Measurements from ENCODE around the gene FAM90A26.
"Not testable (repeated sequence)": the region's sequence is repeated elsewhere in the genome, so short reads cannot be mapped to it uniquely, and the experiment has no call there.

Gene FAM90A26

DNA sequence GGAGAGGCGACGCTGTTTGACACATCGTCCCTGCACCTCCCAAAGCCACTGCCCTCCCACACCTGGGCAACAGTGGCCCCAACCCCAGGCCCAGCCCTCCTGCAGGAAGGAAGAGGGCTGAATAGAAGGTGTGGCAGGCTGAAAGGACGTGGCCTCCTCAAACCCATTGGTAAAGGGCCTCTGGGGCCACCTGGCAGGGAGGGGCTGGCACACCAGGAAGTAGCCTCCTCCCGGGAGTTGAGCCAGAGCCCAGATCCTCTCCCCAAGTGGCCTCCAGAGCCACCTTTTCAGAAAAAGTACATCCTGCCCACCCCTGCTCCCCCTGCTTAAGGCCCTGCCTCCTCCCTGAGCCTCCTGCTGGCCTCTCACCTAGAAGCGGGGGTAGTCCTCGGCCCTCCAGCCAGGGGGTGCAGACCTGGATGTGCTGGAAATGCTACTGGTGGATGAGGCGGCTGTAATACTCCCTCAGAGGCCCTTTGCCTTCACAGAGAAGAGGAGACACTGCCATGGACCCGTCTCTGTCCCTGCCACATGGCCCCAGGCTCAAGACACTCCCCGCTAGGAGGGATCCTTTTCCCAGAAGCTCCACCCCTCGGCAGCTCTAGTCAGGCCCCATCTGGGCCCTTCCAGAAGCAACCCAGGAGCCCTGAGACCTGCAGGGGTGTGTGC, at the start of gene FAM90A26:
FAM90A26 (plus strand) TSS at position 619 of the 669 bp plus-strand sequence. CDS start 2,764 bp downstream, outside the sequence.
- not testable (repeated sequence) for DNase-seq (ENCODE audit: low read depth)

GRCh38 chr4:9122711-9123110, 47.5 kb upstream of the FAM90A26 start:
- not testable (repeated sequence) for DNase-seq (ENCODE audit: low read depth)

GRCh38 chr4:9123572-9124007, 46.6 kb upstream of the FAM90A26 start:
- DNase-seq (ENCODE audit: low read depth), result peak; percentile 44

GRCh38 chr4:9125601-9126161, 44.5 kb upstream of the FAM90A26 start:
- DNase-seq (ENCODE audit: low read depth), result peak; percentile 0

- peak; percentile 15 for DNase-seq (ENCODE audit: low read depth)
Observed at GRCh38 chr4:9131420-9131819, 38.8 kb upstream of the FAM90A26 start.

DNA sequence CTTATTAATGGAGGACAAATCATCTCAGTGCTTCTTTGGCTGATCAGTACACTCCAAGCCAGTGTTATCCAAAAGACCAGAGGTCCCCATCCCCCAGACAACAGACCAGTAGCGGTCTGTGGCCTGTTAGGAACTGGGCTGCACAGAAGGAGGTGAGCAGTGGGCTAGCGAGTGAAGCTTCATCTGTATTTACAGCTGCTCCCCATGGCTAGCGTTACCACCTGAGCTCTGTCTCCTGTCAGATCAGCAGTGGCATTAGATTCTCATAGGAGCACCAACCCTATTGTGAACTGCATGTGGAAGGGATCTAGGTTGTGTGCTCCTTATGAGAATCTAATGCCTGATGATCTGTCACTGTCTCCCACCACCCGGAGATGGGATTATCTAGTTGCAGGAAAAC, 37.4 kb upstream of the FAM90A26 start:
- DNase-seq (ENCODE audit: low read depth), result not testable (repeated sequence)

- not testable (repeated sequence) for DNase-seq (ENCODE audit: low read depth)
Observed at GRCh38 chr4:9134011-9134410, 36.2 kb upstream of the FAM90A26 start.

DNA sequence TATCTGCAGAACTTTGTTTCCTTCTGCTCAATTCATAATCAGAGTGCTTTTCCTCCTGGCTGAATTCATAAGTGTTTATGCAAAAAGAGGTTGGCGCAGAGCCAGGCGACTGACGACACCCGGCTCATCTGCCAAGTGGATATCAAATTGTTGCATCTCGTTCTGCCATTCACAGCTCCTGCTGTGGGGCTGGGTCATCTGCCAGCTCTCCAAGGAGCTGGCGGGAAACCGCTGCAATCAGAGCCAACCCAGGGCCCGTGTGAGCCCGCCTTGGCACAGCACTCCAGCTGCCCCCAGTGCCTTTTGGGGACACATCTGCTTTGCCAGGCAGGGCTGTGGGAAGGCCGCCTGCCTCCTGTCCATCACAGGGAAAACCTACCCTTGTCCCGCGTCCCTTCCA, 35.7 kb upstream of the FAM90A26 start:
- DNase-seq (ENCODE audit: low read depth), result not testable (repeated sequence)

GRCh38 chr4:9141050-9141449, 29.2 kb upstream of the FAM90A26 start:
- DNase-seq (ENCODE audit: low read depth), result not testable (repeated sequence)

- not testable (repeated sequence) for DNase-seq (ENCODE audit: low read depth)
Observed at GRCh38 chr4:9142786-9143185, 27.4 kb upstream of the FAM90A26 start.

GRCh38 chr4:9143421-9144080, 26.7 kb upstream of the FAM90A26 start:
- no peak for DNase-seq (ENCODE audit: low read depth)

GRCh38 chr4:9146967-9147366, 23.2 kb upstream of the FAM90A26 start:
- DNase-seq (ENCODE audit: low read depth), result no peak

DNA sequence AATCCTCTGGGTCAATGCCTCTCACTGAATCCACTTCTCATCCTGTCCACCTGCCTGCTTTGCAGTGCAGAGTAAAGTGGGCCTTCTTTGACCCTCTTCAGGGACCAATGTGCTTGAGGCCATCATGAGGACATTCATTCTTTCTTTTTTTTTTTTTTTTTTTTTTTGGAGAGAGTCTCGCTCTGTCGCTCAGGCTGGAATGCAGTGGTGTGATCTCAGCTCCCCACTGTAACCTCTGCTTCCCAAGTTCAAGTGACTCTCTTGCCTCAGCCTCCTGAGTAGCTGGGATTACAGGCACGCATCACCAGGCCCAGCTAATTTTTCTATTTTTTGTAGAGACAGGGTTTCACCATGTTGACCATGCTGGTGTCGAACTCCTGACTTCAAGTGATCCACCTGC, 22.8 kb upstream of the FAM90A26 start:
- DNase-seq (ENCODE audit: low read depth), result not testable (repeated sequence)

DNA sequence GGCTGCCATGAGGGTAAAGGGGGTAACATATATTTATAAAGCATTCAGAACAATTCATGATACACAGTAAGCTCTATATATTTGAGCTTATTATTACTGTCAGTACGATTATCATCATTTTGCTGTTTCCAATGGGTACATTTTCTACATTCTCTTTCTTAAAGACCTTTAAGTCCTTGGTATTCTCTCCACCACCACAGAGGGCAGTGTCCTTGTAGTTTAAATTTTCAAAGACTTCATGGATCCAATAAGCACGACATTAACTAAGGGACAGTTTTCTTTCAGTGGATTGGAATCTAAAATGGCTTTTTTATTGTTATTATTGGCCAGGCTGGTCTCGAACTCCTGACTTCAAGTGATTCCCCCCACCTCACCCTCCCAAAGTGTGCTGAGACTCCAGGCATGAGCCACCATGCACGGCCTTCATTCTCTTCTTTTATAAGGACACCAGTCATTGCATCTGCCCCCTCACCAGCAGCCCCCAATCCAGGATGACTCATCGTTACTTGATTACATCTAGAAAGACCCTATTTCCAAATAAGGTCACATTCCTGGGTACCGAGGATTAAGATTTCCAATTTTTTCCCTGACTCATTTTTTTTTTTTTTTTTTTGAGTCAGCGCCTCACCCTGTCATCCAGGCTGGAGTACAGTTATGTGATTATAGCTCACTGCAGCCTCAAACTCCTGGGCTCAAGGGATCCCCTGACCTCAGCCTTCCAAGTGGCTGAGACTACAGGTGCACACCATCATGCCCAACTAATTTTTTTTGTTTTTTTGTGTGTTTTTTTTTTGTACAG, 21.4 kb upstream of the FAM90A26 start:
- peak; percentile 1 for DNase-seq (ENCODE audit: low read depth)

DNA sequence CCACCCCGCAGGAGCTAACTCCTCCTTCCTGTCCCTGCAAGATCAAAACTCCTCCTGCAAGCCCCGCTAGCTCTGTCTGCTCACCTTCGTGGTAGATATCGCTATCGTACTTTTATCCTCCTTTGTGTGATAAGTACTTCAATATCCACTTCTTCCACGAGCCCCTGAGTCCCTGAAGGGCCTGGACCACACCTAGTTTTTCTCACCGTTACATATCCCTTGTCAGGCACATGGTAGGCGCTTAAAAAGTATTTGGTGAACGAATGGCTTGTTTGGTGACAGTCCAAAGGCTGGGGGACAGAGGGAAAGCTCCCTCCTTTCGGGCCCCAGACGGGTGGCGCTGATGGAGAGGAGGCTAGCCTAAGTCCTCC, 18.4 kb upstream of the FAM90A26 start:
- not testable (repeated sequence) for DNase-seq (ENCODE audit: low read depth)

- DNase-seq (ENCODE audit: low read depth), result peak; percentile 69
Observed at GRCh38 chr4:9152180-9153007, 17.8 kb upstream of the FAM90A26 start.

DNA sequence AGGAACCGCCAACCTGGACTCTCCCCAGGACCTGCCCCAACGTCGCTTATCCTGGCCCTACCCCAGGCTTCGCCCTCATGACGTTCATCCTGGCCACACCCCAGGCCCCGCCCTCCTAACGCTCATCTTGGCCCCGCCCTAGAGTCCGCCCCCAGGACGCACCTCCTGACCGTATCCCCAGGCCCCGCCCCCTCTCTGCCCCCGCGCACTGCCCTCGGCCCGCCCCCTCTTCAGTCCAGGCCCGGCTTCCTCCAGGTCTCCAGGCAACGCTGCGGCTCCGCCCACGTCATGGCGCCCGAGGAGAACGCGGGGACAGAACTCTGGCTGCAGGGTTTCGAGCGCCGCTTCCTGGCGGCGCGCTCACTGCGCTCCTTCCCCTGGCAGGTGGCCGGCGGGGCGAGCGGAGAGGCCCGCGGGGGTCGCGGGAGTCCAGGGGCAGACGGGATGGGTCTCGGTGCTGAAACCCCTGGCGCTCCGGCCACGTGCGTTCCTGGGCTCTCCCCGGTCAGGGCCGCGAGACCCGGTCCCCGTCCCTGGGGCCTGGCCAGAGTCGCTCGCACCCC, 17.1 kb upstream of the FAM90A26 start:
- peak; percentile 77 for DNase-seq (ENCODE audit: low read depth)

DNA sequence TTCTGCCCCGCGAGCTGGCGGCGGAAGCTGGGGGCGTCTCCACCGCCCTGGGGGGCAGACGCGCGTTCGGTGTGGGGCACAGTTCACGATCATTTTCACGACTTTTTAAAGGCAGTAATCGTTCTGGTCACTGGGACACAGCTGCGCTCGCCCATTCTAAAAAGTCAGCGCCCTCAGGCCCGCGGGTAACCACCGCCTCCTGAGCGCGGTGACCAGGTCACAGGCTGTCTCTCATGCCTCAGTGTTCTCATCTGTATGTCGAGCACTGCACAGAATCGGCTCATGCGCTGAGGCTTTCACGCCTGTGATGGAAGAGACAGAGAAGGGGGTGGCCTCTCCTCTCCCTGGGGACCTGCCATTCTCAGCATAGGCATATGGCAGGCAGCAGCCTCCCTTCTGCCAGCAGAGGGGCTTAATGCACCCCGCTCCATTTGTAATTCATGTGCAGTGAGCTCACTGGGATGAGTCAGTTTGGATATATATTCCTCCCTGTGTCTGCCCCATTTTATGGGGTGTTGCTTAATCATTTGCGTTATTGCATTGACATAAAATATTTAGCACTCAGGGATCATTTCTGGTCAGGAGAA, 16.5 kb upstream of the FAM90A26 start:
- peak; percentile 37 for DNase-seq (ENCODE audit: low read depth)

DNA sequence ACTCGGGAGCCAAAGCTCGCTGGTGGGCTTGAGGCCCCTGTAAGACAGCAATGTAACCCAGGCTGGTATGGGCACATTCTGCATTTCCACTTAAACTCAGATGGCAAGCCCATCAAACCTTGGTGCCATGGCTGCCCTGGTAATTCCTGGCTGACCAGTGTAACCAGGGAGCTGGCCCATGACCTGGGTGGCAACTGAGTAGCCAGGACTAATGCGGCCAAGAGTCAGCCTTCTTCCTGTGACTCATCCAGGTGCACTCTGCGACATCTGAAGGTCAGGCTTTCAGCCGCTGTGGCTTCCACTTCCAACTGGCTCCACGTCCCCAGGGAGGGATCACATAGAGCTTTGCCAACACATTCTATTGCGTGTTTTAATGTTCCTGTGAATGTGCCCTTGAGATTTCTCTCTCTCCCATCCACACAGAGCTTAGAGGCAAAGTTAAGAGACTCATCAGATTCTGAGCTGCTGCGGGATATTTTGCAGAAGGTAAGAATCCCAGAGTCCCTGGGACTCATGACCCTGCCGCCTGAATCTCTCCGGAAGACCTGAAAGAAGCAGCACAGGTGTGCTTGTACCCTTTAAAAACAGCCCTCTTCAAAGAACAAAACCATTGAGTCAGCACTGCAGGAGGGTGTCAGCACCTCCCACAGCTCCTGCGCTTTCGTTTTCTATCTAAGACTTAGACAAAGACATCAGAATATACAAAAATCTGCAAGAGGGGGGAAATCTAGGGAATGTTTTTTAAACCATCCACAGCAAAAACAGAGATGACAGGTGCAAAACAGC, 14.9 kb upstream of the FAM90A26 start:
- not testable (repeated sequence) for DNase-seq (ENCODE audit: low read depth)

DNA sequence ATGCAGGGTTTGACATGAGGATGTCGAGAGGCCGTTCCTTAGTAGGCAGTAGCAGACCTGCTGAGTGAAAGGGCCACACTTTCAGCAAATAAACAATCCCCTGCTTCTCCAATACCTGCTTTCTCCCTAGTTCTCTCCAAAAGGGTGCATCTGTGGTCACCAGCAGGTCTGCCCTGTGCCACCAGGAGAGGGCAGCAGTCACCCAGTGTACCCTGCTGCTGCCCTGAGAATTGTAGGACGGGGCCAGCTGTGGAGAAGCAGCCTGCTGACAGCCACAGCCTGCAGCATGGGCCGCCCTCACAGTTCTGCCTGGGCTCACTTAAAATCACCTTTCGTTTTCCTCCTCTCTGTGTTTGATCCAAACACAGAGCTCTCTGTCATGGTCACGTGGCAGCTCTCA, 11.8 kb upstream of the FAM90A26 start:
- DNase-seq (ENCODE audit: low read depth), result not testable (repeated sequence)

Measured in ELR (cell line).